Memory B cell (primary cell): Measurements from ENCODE around the gene ST3GAL2.
A peak's percentile ranks its signal among the peaks of the same experiment; 100 is the strongest.
"Not testable (repeated sequence)": the region's sequence is repeated elsewhere in the genome, so short reads cannot be mapped to it uniquely, and the experiment has no call there.

Experiments used
- ATAC-seq: fragments of 150-1000 bp; cut with Tn5 transposase; 2 replicates; pipeline ENCODE4 v1.10.0; 2021; ENCODE audit warnings: low read depth, mild to moderate bottlenecking, moderate library complexity
- DNase-seq, 2 donors: peaks; one replicate each; pipeline ENCODE4 v3.0.0; 2022; ENCODE audit warnings: low spot score in 2 of 2
- H3K27ac Mint-ChIP-seq: one replicate; pipeline ENCODE4 v1.8.0; 2022; ENCODE audit warnings: mild to moderate bottlenecking, moderate library complexity, mixed read lengths
- H3K27me3 Mint-ChIP-seq: one replicate; pipeline ENCODE4 v1.8.0; 2022; ENCODE audit warnings: mixed read lengths
- H3K36me3 Mint-ChIP-seq: one replicate; pipeline ENCODE4 v1.8.0; 2022; ENCODE audit warnings: mild to moderate bottlenecking, mixed read lengths
- H3K4me1 Mint-ChIP-seq: one replicate; pipeline ENCODE4 v1.8.0; 2022; ENCODE audit warnings: mixed read lengths
- H3K4me3 Mint-ChIP-seq: one replicate; pipeline ENCODE4 v1.8.0; 2022; ENCODE audit warnings: mild to moderate bottlenecking, moderate library complexity, mixed read lengths
- H3K9me3 Mint-ChIP-seq: one replicate; pipeline ENCODE4 v1.8.0; 2022; ENCODE audit warnings: mixed read lengths

Gene ST3GAL2

DNA sequence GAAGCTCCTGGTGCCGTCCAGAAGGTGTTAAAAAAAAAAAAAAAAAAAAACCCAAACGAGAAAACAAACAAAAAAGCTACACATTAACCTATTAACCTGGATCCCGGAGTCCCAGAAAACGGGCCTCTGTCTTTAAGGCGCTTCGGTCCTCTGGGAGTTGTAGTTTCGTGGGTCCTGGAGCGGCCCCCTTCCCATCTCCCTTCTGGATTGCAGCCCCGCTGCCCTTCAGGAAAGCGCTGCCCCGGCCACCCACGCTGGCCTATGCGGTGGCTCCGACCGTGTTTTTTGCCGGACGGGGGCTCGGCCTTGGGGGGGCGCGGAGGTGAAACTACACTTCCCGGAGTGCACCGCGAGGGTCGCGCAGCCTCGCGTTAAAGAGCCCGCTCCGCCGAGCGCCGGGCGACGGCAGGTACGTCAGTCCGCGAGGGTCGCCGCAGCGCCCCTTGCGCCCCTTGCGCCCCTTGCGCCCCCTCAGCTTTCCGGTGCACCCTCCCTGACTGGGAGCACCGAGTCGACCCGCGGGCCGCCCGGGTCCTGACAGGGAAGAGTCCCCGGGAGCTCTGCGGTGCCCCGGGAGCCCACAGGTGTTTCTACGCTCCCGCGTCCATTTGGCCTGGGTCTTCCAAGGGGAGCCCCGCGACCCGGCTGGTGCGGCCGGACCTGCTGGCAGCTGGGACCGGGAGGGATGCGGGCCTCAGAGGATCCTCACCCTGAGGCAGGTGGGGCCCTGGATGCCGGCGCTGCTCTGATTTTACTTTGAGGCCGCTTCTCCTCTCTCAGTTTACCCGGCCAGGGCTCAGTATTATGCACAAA lies 15.5 kb upstream of the ST3GAL2 start, which contains the start of gene FCSK:
Gene FCSK, plus strand, starts transcription at position 374 of the 813 bp plus-strand sequence. CDS start 8,596 bp downstream, outside the sequence.
- Mint-ChIP-seq H3K36me3 (no peaks in the 10 kb centered on the region), H3K27me3 (no peaks in the 10 kb centered on the region), H3K4me3 (peak within 1 kb of the TSS; percentile 89), H3K4me1 (peaks cover 14% of the 10 kb centered on the region), H3K27ac (peak within 1 kb of the TSS; percentile 90), H3K9me3 (no peaks in the 10 kb centered on the region)
- peak; percentile 70 to 83 for DNase-seq
- ATAC-seq, result peak; percentile 90

DNA sequence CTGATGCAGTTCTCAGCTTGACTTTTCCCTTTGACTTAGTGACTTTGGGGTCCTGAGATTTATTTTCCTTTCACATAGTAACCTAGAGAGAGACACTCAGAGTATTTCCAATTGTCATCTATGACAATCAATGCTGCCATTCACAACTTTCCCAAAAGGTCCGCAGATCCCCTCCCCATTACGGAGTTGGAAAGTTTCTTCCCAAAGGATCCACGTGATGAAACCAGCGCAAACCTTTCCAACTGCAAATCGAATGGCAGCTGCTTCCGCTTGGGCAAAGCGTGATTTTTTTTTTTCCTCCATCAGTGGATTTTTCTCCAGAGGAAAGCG lies 15.0 kb upstream of the ST3GAL2 start:
- Mint-ChIP-seq H3K27ac (peak overlapping the region; percentile 90), H3K9me3 (no peaks in the 10 kb centered on the region), H3K36me3 (no peaks in the 10 kb centered on the region), H3K4me1 (peaks cover 14% of the 10 kb centered on the region), H3K4me3 (peak overlapping the region; percentile 89), H3K27me3 (no peaks in the 10 kb centered on the region)
- no peak for DNase-seq
- no peak for ATAC-seq

DNA sequence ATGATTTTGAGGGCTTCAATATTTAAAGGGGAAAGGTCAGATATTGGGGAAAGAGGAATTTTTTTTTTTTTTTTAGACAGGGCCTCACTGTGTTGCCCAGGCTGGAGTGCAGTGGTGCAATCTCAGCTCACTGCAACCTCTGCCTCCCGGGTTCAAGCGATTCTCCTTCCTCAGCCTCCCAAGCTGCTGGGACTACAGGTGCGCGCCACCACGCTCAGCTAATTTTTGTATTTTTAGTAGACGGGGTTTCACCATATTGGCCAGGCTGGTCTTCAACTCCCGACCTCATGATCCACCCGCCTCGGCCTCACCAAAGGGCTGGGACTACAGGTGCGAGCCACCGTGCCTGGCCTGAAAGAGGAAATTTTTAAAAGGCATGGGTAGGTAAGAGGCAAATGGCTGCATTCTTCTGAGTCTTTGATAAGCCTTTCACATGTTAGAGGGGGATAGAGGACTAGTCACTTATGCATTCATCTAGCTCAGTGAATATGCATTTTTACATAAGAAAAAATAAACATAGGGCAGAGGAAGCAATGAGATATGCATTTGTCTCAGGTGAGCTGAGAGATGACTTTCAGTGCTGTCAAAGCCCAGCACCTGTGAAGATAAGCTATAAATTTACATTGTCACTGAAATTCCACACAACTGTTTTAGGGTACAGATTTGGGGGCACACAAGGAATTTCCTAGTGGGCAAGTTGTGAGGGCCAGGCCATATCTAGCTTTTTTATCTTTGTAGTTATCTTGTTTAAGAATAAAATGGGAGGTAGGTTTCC lies 14.4 kb upstream of the ST3GAL2 start:
- ATAC-seq, result no peak
- H3K36me3 Mint-ChIP-seq, result no peaks in the 10 kb centered on the region
- no peaks in the 10 kb centered on the region for H3K9me3 Mint-ChIP-seq
- H3K4me1 Mint-ChIP-seq, result peaks cover 14% of the 10 kb centered on the region
- no peaks in the 10 kb centered on the region for H3K27me3 Mint-ChIP-seq
- H3K27ac Mint-ChIP-seq, result peak overlapping the region; percentile 90
- no peak for DNase-seq
- peak overlapping the region; percentile 89 for H3K4me3 Mint-ChIP-seq

DNA sequence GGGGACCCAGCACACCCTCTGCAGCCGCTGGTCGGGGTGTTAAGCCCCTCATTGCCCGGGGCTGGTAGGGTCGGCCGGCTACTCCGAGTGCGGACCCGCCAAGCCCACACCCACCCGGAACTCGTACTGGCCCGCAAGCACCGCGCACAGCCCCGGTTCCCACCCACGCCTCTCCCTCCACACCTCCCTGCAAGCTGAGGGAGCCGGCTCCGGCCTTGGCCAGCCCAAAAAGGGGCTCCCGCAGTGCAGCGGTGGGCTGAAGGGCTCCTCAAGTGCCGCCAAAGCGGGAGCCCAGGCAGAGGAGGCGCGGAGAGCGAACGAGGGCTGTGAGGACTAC lies 12.1 kb upstream of the ST3GAL2 start:
- not testable (repeated sequence) for H3K36me3 Mint-ChIP-seq, ATAC-seq, H3K9me3 Mint-ChIP-seq, H3K4me3 Mint-ChIP-seq, H3K27ac Mint-ChIP-seq, H3K27me3 Mint-ChIP-seq, DNase-seq
- H3K4me1 Mint-ChIP-seq, result peaks cover 13% of the 10 kb centered on the region

DNA sequence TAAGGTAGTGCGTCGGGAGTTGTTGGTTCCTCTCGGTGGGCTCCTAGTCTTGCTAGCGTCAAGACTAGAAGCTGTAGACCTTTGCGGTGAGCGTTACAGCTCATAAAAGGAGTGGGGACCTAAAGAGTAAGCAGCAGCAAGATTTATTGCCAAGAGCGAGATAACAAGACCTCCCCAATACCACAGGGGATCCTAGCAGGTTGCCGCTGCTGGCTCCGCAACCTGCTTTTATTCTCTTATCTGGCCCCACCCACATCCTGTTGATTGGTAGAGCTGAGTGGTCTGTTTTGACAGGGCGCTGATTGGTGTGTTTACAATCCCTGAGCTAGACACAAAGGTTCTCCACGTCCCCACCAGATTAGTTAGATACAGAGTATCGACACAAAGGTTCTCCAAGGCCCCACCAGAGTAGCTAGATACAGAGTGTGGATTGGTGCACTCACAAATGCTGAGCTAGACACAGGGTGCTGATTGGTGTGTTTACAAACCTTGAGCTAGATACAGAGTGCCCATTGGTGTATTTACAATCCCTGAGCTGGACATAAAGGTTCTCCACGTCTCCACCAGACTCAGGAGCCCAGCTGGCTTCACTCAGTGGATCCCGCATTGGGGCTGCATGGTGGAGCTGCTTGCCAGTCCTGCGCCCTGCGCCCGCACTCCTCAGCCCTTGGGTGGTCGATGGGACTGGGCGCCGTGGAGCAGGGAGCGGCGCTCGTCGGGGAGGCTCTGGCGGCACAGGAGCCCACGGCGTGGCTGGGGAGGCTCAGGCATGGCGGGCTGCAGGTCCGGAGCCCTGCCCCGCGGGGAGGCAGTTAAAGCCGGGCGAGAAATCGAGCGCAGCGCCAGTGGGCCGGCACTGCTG lies 11.5 kb upstream of the ST3GAL2 start:
- peak overlapping the region; percentile 3 for H3K4me3 Mint-ChIP-seq

DNA sequence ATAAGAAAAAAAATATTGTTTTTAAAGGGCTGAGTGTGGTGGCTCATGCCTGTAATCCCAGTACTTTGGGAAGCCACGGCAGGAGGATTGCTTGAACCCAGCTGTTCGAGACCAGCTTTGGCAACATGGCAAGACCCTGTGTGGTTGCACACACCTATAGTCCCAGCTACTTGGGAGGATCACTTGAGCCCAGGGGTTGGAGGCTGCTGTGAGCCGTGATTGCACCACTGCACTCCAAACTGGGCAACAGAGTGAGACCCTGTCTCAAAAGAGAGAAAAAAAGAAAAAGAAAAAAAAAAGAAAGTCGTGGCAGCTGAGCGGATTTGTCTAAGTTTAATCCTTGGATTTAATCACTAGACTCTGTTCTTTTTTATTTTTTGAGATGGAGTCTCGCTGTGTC lies 9.2 kb upstream of the ST3GAL2 start:
- no peaks in the 10 kb centered on the region for H3K9me3 Mint-ChIP-seq
- no peaks in the 10 kb centered on the region for H3K27me3 Mint-ChIP-seq
- no peak for DNase-seq
- no peak overlapping the region for H3K4me3 Mint-ChIP-seq
- H3K4me1 Mint-ChIP-seq, result peaks cover 2% of the 10 kb centered on the region
- no peak for ATAC-seq
- H3K36me3 Mint-ChIP-seq, result no peaks in the 10 kb centered on the region
- H3K27ac Mint-ChIP-seq, result no peak overlapping the region

More for the DNA sequence above, 11.5 kb upstream of the ST3GAL2 start:
- not testable (repeated sequence) for ATAC-seq, H3K27me3 Mint-ChIP-seq, H3K9me3 Mint-ChIP-seq, DNase-seq, H3K36me3 Mint-ChIP-seq, H3K27ac Mint-ChIP-seq
- H3K4me1 Mint-ChIP-seq, result peaks cover 13% of the 10 kb centered on the region

DNA sequence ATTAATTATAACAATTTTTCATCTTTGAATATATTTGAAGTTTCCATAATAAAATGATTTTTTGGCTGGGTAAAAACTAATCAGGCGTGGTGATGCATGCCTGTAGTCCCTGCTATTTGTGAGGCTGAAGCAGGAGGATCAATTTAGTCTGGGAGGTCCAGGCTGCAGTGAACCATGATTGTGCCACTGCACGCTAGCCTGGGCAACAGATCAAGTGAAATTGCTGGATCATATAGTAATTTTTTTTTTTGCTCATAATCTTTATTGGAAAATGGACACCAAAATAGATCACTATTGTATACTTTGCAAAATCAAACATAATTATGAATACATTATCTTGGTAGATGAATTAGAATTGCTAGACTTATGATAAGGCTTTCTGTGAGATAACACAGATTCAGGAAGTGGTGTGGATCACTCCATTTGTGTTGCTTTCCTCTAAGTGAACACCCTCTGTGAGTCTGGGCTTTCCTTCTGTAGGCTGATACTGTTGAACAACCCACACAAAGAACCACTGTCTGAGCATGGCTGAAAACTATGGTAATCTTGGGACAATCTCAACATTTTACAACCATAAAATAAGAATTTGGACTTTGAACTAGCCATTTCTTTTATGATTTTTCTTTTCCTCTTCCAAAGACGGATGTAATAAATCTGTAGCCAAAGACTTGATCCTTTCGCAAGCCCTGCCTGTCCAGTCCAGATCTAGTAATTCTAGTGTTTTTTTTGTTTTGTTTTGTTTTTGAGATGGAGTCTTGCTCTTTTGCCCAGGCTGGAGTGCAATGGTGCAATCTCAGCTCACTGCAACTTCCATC lies 5.6 kb upstream of the ST3GAL2 start:
- no peak for DNase-seq
- H3K27ac Mint-ChIP-seq, result no peak overlapping the region
- peaks cover 2% of the 10 kb centered on the region for H3K4me1 Mint-ChIP-seq

DNA sequence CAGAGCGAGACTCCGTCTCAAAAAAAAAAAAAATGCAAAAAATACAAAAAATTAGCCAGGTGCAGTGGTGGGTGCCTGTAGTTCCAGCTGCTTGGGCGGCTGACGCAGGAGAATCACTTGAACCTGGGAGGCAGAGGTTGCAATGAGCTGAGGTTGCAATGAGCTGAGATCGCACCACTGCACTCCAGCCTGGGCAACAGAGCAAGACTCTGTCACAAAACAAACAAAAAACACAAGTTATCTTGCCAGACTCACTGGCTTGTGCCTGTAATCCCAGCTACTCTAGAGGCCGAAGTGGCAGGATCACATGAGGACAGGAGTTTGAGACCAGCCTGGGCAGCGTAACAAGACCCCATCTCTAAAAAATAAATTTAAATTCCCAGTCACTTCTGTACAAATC lies 3.4 kb upstream of the ST3GAL2 start:
- no peak overlapping the region for H3K4me3 Mint-ChIP-seq
- H3K9me3 Mint-ChIP-seq, result no peaks in the 10 kb centered on the region
- H3K27ac Mint-ChIP-seq, result no peak overlapping the region
- ATAC-seq (no peak), DNase-seq (no peak)
- H3K27me3 Mint-ChIP-seq, result no peaks in the 10 kb centered on the region
- no peaks in the 10 kb centered on the region for H3K36me3 Mint-ChIP-seq
- H3K4me1 Mint-ChIP-seq, result peaks cover 12% of the 10 kb centered on the region

More for the DNA sequence above, 5.6 kb upstream of the ST3GAL2 start:
- H3K9me3 Mint-ChIP-seq, result no peaks in the 10 kb centered on the region
- H3K36me3 Mint-ChIP-seq, result no peaks in the 10 kb centered on the region
- no peaks in the 10 kb centered on the region for H3K27me3 Mint-ChIP-seq
- no peak overlapping the region for H3K4me3 Mint-ChIP-seq
- ATAC-seq, result no peak

DNA sequence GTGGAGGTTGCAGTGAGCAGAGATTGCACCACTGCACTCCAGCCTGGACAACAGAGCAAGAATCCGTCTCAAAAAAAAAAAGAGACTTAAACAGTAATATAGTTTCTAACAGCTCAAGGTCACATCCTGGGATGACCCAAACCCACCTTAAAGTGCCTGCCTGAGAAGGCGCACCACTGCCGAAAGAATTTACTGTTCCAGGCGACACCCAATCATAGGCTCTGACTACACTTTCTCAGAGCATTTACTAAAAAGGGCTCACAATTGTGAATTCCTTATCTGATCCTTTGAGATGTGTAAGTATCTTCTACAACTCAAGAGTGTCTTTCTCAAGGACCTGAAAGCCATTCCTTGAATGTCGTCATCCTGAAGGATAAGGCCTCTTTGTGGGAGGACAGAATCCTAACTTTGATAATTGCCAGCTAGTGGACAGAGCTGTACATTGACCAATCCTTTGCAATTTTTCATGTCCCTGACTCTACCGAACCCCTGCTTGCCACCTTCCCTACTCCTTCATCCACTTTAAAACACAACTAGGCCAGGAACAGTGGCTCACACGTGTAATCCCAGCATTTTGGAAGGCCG lies 2.6 kb upstream of the ST3GAL2 start:
- ATAC-seq (no peak), DNase-seq (no peak)
- no peaks in the 10 kb centered on the region for H3K27me3 Mint-ChIP-seq
- no peaks in the 10 kb centered on the region for H3K9me3 Mint-ChIP-seq
- no peaks in the 10 kb centered on the region for H3K36me3 Mint-ChIP-seq
- H3K27ac Mint-ChIP-seq, result no peak overlapping the region
- H3K4me1 Mint-ChIP-seq, result peaks cover 16% of the 10 kb centered on the region
- no peak overlapping the region for H3K4me3 Mint-ChIP-seq

DNA sequence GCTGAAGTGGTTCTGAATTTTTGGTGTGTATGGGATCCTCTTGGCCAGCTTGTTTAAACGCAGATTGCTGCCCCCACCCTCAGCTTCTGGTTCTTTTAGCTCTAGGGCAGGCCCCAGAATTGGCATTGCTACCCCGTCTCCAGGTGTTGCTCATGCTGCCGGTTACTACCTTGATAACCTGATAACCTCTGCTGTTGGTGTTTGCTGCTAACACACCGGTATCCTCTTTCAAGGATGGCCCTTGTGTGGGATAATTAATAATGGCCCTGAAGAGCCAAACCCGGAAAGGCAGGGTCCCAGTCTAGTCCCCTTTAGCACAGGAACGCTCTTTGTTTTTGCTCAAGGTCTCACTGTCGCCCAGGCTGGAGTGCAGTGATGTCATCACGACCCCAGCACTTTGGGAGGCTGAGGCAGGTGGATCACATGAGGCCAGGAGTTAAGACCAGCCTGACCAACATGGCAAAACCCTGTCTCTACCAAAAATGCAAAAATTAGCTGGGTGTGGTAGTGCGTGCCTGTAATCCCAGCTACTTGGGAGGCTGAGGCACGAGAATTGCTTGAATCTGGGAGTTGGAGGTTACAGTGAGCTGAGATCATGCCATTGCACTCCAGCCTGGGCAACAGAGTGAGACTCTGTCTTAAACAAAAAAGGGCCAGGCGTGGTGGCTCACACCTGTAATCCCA lies 1.3 kb upstream of the ST3GAL2 start:
- Mint-ChIP-seq H3K4me3 (peak overlapping the region; percentile 92), H3K27me3 (no peaks in the 10 kb centered on the region), H3K36me3 (no peaks in the 10 kb centered on the region), H3K9me3 (no peaks in the 10 kb centered on the region), H3K4me1 (peaks cover 17% of the 10 kb centered on the region), H3K27ac (peak overlapping the region; percentile 8)
- no peak for DNase-seq
- ATAC-seq, result no peak

DNA sequence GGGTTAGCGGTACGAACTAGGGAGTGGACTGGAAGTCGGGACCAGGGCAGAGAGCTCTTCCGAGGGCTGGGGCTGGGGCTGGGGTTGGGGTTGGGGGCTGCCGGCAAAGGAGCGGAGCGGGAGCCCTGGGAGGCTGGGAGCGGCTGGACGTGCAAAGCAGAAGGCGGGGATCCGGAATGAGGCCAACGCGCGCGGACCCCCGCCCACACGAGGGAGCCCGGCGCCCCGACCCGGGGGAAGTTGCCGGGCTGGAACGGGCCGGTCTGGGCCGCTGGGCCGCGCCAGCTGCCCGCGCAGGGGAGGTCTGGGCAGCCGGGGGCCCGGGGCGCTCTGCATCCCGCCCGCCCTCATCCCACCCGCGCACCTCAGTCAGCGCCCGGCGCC lies 323 bp downstream of the ST3GAL2 start:
- Mint-ChIP-seq H3K4me3 (peak overlapping the region; percentile 95), H3K9me3 (no peaks in the 10 kb centered on the region), H3K27me3 (no peaks in the 10 kb centered on the region), H3K36me3 (no peaks in the 10 kb centered on the region), H3K4me1 (peaks cover 24% of the 10 kb centered on the region), H3K27ac (peak overlapping the region; percentile 60)
- ATAC-seq (no peak), DNase-seq (peak in 1 of 2 donors; percentile 28)

DNA sequence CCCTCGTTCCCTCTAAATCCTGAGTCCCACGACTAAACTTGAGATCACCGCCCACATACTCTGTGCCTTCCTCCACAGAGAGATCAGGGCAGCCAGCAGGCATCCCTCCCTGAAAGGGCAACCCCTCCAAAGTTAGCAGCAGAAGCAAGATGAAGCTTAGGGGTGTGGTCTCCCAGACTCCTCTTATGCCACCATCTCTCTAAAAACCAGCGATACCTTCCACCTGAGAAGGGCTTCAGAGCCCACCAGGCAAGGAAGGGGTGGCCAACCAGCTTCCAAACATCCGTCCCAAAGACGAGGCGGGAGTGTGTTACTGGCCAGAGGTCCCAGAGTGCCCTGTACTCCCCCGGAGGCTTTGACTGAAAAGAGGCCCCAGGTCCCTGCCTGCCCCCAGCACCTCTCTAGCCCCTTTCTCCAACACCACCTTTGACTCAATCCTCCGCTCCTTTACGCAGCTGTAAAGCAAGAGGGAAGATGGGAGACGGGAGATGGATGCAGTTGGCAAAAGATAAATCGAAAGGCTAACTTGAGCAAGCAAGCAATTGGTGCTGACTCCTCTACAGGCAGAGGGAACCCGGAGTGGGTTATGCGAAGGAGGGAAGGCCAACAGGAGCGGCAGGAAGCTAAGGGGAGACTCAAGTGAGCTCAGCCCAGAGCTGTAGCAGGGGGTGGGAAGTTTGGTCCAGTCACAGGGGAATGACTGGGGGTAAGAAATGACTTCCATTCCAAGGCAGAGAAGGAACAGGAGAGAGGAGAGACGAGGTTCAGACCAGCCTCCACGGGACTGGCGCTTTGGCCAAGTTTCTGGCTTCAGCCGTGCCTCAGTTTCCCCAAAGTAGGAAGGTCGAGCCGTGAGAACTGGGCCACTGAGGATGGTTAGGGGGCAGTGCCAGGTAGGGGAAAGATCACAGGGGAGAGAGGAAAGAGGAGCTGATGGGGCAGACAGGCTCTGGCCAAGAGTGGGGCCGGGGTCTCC lies 1.0 kb downstream of the ST3GAL2 start:
- H3K4me1 Mint-ChIP-seq, result peaks cover 28% of the 10 kb centered on the region
- peak overlapping the region; percentile 95 for H3K4me3 Mint-ChIP-seq
- H3K9me3 Mint-ChIP-seq, result no peaks in the 10 kb centered on the region
- H3K27ac Mint-ChIP-seq, result peak overlapping the region; percentile 60
- ATAC-seq (no peak), DNase-seq (no peak)
- H3K36me3 Mint-ChIP-seq, result no peaks in the 10 kb centered on the region
- no peaks in the 10 kb centered on the region for H3K27me3 Mint-ChIP-seq
